Esophagus muscularis mucosa (tissue), 4 donors: ENCODE data around the gene GNPDA1. TPM values are rescaled to one million over a fixed set of nuclear protein-coding genes. Genes with fewer than 3 reads are reported as not detected.

Experiments used
- DNase-seq: peaks from one replicate; pipeline ENCODE4 v3.0.0-alpha.2; 2017; ENCODE audit errors: extremely low spot score
- H3K27ac ChIP-seq, 4 donors: fragments of 200-600 bp; sonication (generic); replicated peaks in 1 of 4; 1 replicate in 3 of 4; 2 replicates in 1 of 4; pipeline ENCODE4 v1.5.1; 2016 to 2019; ENCODE audit warnings: mild to moderate bottlenecking in 1 of 4
- H3K27me3 ChIP-seq, 4 donors: fragments of 200-600 bp; sonication (generic); one replicate each; pipeline versions ENCODE4 v1.5.1 to v1.6.0; 2016 to 2019
- H3K36me3 ChIP-seq, 4 donors: fragments of 200-600 bp; sonication (generic); one replicate each; pipeline ENCODE4 v1.5.1; 2016 to 2019
- H3K4me1 ChIP-seq, 4 donors: fragments of 200-600 bp; sonication (generic); one replicate each; pipeline ENCODE4 v1.5.1; 2016 to 2019
- H3K4me3 ChIP-seq, 4 donors: fragments of 200-600 bp; sonication (generic); 1 replicate in 2 of 4; 2 replicates in 2 of 4; pipeline ENCODE4 v1.5.1; 2016 to 2019; ENCODE audit warnings: mild to moderate bottlenecking in 4 of 4, moderate library complexity in 1 of 4
- H3K9me3 ChIP-seq, 4 donors: fragments of 200-600 bp; sonication (generic); 1 replicate in 3 of 4; 2 replicates in 1 of 4; pipeline ENCODE4 v1.5.1; 2016 to 2019
- CTCF ChIP-seq, 3 experiments: fragments of 200-600 bp in 2 of 3; fragments of 450-650 bp in 1 of 3; sonication (generic) in 2 of 3; IDR thresholded peaks; one replicate each; pipeline ENCODE4 v1.5.1; 2017 to 2019; ENCODE audit warnings: antibody characterized with exemption in 3 of 3, mild to moderate bottlenecking in 2 of 3, moderate library complexity in 1 of 3
- EP300 ChIP-seq: sonication (generic); formaldehyde crosslinking; IDR thresholded peaks from one replicate; pipeline ENCODE4 v1.6.1; 2017; ENCODE audit warnings: antibody characterized with exemption
- POLR2A ChIP-seq: fragments of 450-650 bp; IDR thresholded peaks from one replicate; pipeline ENCODE4 v1.6.1; 2017; ENCODE audit warnings: antibody characterized with exemption, moderate library complexity, mild to moderate bottlenecking, low read depth
- POLR2AphosphoS5 ChIP-seq, 2 donors: sonication (generic); formaldehyde crosslinking; IDR thresholded peaks; one replicate each; pipeline ENCODE4 v1.6.1; 2017; ENCODE audit warnings: antibody characterized with exemption in 2 of 2
- WGBS: methylation state at CpG from one replicate; pipeline ENCODE4 v1.1.5; 2018; 5-methylcytosine and 5-hydroxymethylcytosine counted together
- intact Hi-C: fragments of 100-400 bp; cut with DNase I; formaldehyde crosslinking; loops from one replicate; pipeline ENCODE4 v1.15.1; 2023
- total RNA-seq, 4 donors: library from RNA; depleted of rRNA; stranded (reverse); fragments of >200 nt; gene quantifications; one replicate each; pipeline versions ENCODE4 v1.1.0 to v1.2.1, GENCODE V29; 2016

The GNPDA1 gene
- total RNA-seq, 4 donors from 2014 or later: 19.5 to 52.4 (median 35.4) TPM

- peak overlapping the region in 3 of 4 donors; percentile 9 to 91 (median 52) for H3K27ac ChIP-seq
- H3K27me3 ChIP-seq: no peaks in the 10 kb centered on the region
- intact Hi-C loops: no loop called here
- H3K4me1 ChIP-seq: peaks cover 8 to 42% (median 29%) of the 10 kb centered on the region in 4 donors
- no peaks in the 10 kb centered on the region for H3K9me3 ChIP-seq
- 29% methylated on average over 5 of the region's 7 CpGs for WGBS
- peaks cover 0 to 2% (median 0%) of the 10 kb centered on the region in 4 donors for H3K36me3 ChIP-seq
- TF ChIP-seq EP300: no peak
- no peak for TF ChIP-seq POLR2A
- peak; percentile 46 to 60 (median 58) for TF ChIP-seq CTCF (IDR thresholded peaks at IDR 0.05)
- no peak for TF ChIP-seq POLR2AphosphoS5 (IDR thresholded peaks at IDR 0.05)
- DNase-seq: no peak
- H3K4me3 ChIP-seq: no peak overlapping the region
Observed at GRCh38 chr5:142014911-142015584, 2.2 kb upstream of the GNPDA1 start.

GRCh38 chr5:142013734-142014521 lies 1.1 kb upstream of the GNPDA1 start:
- TF ChIP-seq POLR2A (no peak), CTCF (IDR thresholded peaks at IDR 0.05) (no peak), POLR2AphosphoS5 (IDR thresholded peaks at IDR 0.05) (no peak), EP300 (no peak)
- Histone ChIP-seq H3K4me3 (no peak overlapping the region), H3K27me3 (no peaks in the 10 kb centered on the region), H3K27ac (peak overlapping the region in 3 of 4 donors; percentile 85 to 91 (median 86)), H3K4me1 (peaks cover 8 to 42% (median 29%) of the 10 kb centered on the region in 4 donors), H3K36me3 (peaks cover 0 to 12% (median 0%) of the 10 kb centered on the region in 4 donors), H3K9me3 (no peaks in the 10 kb centered on the region)
- intact Hi-C loops: no loop called here
- peak; percentile 93 for DNase-seq
- 90% methylated on average over 16 of the region's 16 CpGs for WGBS

GRCh38 chr5:142012186-142012785 lies 541 bp downstream of the GNPDA1 start:
- peaks cover 8 to 42% (median 29%) of the 10 kb centered on the region in 4 donors for H3K4me1 ChIP-seq
- peak; percentile 89 for DNase-seq
- H3K9me3 ChIP-seq: no peaks in the 10 kb centered on the region
- H3K27ac ChIP-seq: peak overlapping the region; percentile 85 to 91 (median 86)
- H3K27me3 ChIP-seq: no peaks in the 10 kb centered on the region
- intact Hi-C loops: no loop called here
- no peak for TF ChIP-seq EP300
- TF ChIP-seq CTCF (IDR thresholded peaks at IDR 0.05): peak; percentile 33 to 49 (median 49)
- WGBS: 18% methylated on average over 14 of the region's 18 CpGs
- peak overlapping the region; percentile 74 to 90 (median 86) for H3K4me3 ChIP-seq
- H3K36me3 ChIP-seq: peaks cover under 1 to 26% (median 8%) of the 10 kb centered on the region in 4 donors

GRCh38 chr5:142011572-142012185 lies 1.1 kb downstream of the GNPDA1 start:
- 93% methylated on average over 9 of the region's 9 CpGs for WGBS
- H3K9me3 ChIP-seq: no peaks in the 10 kb centered on the region
- peaks cover 3 to 27% (median 11%) of the 10 kb centered on the region in 4 donors for H3K36me3 ChIP-seq
- intact Hi-C loops: no loop called here
- TF ChIP-seq POLR2AphosphoS5 (IDR thresholded peaks at IDR 0.05): no peak
- H3K4me3 ChIP-seq: peak overlapping the region; percentile 74 to 90 (median 86)
- H3K27me3 ChIP-seq: no peaks in the 10 kb centered on the region
- peak; percentile 53 for DNase-seq
- peak overlapping the region; percentile 85 to 91 (median 86) for H3K27ac ChIP-seq
- H3K4me1 ChIP-seq: peaks cover 8 to 42% (median 29%) of the 10 kb centered on the region in 4 donors
